Stimulated activated CD8-positive, alpha-beta memory T cell treated with anti-CD3 and anti-CD28 coated beads, Interleukin-2, amount 100 ng/mL, for 48 hours (primary cell): ENCODE results near the gene DDR2.
A peak's percentile ranks its signal among the peaks of the same experiment; 100 is the strongest.
"Not testable (repeated sequence)": the region's sequence is repeated elsewhere in the genome, so short reads cannot be mapped to it uniquely, and the experiment has no call there.

Experiments
- DNase-seq, 2 donors: peaks; one replicate each; pipeline ENCODE4 v3.0.0-alpha.2; 2020; ENCODE audit warnings: low read depth in 2 of 2

Gene DDR2

DNA sequence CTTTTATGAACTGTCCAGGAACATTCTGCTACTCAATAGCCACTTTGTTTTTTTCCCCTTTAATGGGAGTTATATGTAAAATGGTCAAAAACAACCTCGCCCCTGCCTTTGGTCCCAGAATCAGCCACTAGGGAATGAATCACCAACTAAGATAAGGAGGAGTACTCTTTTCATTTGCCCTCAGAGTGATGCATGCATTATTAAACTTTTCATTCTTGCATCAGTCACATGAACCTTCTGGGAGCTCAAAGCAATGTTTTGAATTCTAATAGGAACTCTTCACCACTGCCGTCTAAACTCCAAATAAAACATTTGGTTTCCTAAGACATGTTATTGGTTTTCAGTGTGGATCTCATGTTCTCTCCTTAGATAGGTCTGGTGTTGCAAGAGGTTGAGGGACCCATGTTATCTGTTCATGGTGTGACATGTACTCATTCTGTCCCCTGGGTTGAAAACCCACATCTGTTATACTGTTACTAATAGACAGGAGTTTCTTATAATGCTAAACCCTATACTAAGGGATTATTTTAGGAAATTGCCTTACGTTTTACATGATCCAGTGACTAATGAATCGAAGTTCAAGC lies 140.4 kb downstream of the DDR2 start:
- no peak for DNase-seq

DNA sequence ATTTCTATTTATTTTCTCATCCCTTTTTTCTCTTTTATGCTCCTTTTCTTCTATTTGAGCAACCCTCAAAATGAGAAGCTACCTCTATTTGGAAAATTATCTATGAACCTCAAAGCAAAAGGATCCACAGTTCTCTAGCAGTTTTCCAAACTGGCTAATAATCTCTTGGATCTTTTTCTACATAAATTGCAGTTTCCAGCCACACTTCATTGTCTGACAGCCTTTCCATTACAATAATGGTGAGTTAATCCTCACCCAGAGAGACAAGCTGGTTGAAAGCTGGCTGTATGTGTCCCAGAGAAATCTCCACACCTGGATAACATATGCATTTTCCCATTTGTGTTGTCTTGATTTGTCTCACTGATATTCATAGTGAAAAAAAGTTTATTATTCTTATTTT lies 141.7 kb downstream of the DDR2 start:
- DNase-seq, result no peak

DNA sequence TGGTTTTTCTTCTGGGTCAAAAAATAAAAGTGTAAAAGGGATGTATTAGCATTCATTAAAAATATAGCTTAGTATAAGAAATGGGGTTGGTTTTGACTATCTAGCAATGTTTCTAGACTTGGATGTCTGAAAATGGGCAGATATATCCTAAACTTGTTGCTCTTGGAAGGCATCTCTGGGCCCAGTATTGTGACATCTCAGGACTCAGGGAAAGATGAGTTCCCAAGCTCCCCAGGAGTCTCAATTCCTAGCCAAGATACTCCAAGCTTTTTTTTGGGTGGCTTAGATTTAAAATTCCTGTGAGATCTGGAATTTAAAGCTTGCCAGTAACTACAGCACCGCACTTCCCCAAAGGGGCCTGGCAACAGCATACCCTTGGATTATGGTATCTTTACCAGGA lies 146.8 kb downstream of the DDR2 start:
- no peak for DNase-seq

- DNase-seq, result no peak
Observed at GRCh38 chr1:162782671-162783070, 150.4 kb downstream of the DDR2 start.

- DNase-seq, result not testable (repeated sequence)
Observed at GRCh38 chr1:162784926-162785325, 152.7 kb downstream of the DDR2 start.

DNA sequence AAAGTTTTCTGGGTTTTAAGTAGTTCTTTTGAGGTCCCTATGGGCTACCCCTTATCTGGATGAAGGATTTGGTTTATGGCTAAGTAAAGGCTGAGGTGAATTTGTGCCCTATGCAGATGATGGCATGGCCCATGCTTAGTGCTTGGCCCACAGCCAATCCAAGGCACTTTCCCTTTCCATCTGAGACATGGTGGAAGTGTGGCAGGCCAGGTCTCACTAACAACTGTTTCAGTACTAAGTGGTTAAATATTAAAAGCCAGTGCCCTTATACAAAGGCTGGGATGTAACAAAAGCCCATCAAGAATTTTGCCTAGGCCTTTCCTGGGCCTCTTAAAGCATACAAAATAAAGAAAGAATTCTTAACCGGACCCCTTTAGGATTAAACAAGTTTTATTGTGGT lies 156.5 kb downstream of the DDR2 start:
- DNase-seq, result not testable (repeated sequence)

- DNase-seq, result peak; percentile 51 to 55
Observed at GRCh38 chr1:162790303-162790984, 158.2 kb downstream of the DDR2 start, which contains the start of gene HSD17B7. Gene HSD17B7 (plus strand): TSS chr1:162790702. CDS start chr1:162790801, 99 bp downstream.

GRCh38 chr1:162790985-162791357 lies 158.7 kb downstream of the DDR2 start:
- DNase-seq, result not testable (repeated sequence)

DNA sequence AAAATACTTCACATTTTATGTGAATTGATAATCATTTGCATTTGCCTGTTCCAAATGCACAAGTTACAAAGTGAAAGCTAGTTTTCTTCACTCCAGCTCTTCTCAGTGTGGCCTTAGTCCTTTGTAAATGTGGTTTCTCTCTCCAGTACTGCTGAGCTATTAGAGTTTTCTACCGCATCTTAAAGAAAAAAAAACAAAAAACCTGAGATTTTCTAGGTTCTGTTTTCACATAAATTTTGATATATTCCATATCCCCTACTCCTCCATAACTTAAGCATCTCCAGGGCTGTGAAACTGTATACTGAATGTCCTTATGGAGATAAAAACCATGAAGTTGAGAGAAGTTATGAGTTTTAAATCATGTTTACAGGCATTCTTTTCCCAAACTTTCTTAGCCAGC lies 162.0 kb downstream of the DDR2 start:
- not testable (repeated sequence) for DNase-seq

GRCh38 chr1:162796617-162797279 lies 164.5 kb downstream of the DDR2 start:
- DNase-seq, result not testable (repeated sequence)

GRCh38 chr1:162799995-162800830 lies 167.9 kb downstream of the DDR2 start:
- not testable (repeated sequence) for DNase-seq

- not testable (repeated sequence) for DNase-seq
Observed at GRCh38 chr1:162807503-162807902, 175.2 kb downstream of the DDR2 start.

GRCh38 chr1:162812357-162812756 lies 180.1 kb downstream of the DDR2 start:
- not testable (repeated sequence) for DNase-seq

GRCh38 chr1:162818136-162818535 lies 185.9 kb downstream of the DDR2 start:
- not testable (repeated sequence) for DNase-seq

GRCh38 chr1:162818666-162819065 lies 186.4 kb downstream of the DDR2 start:
- not testable (repeated sequence) for DNase-seq

DNA sequence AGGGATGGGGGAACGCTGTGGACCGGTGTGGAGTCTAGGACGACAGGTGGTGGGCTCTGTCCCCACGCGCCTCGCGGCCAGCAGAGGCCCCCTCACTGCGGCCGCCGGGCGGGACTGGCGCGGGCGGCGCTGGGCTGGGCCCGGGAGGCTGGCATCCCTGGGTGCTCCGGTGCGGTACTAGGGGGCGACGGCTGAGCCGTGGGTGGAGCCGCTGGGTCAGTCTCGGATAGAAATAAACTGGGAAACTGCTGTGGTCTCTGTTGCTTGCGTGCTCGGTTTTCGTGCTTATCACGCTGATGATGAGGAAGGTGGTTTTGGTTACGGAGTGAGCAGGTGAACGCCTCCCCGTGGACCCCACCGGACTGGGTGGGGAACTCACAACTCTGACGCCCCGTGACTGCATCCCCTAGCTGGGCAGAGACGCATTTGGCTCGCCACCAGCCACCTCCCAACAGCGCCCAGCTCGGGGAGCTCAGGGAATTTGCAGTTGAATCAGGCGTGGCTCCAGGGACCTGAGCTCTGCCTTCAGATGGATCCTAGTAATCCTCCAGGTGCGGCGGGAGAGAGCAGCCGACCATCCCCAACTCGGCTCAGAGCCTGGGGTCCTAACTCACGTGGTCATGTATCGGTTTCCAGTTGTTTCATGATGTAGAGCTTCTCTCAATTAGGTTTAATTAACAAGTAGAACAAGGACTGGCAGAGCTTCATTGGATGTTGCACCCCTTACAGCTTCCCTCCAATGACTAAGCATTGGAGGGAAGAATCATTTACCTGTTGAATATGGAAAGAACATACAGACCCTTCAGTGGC lies 190.3 kb downstream of the DDR2 start:
- DNase-seq, result no peak

DNA sequence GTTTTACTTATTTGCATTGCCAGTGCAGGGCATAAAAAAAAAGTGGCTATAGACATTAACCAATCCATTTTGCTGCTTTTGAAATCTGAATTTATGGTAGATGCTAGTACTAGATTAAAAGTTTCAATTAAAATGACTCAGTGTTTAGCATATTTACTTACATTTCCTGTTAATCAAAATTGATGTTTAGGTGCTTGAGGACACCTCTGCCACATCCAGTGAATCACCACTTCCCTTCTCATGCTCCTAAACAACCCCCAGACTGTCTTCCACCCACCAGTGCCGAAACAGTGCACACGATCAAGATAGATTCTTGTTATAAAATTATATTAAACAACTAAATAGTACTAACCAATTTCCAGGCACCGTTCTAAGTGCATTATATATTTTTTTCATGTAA lies 191.0 kb downstream of the DDR2 start:
- no peak for DNase-seq

GRCh38 chr1:162823771-162824525 lies 191.7 kb downstream of the DDR2 start:
- DNase-seq, result no peak

DNA sequence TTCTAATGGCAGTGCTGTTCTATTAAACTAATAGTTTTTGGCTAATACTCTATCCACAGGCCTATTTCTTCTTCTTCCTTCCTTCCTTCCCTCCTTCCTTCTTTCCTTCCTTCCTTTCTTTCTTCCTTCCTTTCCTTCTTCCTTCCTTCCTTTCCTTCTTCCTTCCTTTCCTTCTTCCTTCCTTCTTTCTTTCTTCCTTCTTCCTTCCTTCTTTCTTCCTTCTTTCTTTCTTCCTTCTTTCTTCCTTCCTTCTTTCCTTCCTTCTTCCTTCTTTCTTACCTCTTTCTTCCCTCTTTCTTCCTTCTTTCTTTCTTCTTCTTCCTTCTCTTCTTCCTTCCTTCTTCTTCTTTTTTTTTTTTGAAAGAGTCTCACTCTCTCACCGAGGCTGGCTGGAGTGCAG lies 197.0 kb downstream of the DDR2 start:
- DNase-seq, result no peak

DNA sequence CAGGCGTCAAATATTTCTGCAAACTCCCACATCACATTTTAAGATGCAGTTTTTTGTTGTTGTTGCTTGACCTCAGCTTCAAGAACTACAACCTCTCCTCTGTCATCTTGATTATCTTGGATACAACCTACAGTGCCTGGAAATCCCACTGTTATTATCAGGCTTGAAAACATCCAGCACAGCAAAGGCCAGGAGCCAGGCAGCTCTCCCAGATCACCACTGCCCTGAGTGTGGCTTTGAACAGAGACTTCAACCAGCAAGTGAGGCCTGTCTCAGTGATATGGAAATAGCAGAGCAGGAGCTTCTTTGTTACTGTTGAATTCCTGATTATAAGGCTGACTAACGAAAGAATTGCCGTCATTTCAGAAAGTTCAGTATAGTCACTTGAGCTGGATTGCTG lies 200.2 kb downstream of the DDR2 start:
- DNase-seq, result no peak
